ENCODE measurements around the gene TCF7L1.

- no peak for TF ChIP-seq YY1 (IDR thresholded peaks at IDR 0.05; ENCODE audit: insufficient read depth, insufficient read length)
- TF ChIP-seq ZNF274 (IDR thresholded peaks at IDR 0.05; ENCODE audit: low read depth, low read length), result no peak
Measured at GRCh38 chr2:85152895-85153294, 19.7 kb downstream of the TCF7L1 start.

Measured in NT2/D1 (cell line).